Stimulated activated CD4-positive, alpha-beta T cell treated with anti-CD3 and anti-CD28 coated beads, TNF-alpha, amount 100 ng/mL, for 1 hour (primary cell): ENCODE data around the gene CARD18.
"Not testable (repeated sequence)": the region's sequence is repeated elsewhere in the genome, so short reads cannot be mapped to it uniquely, and the experiment has no call there.

Experiments
- DNase-seq, 3 donors: peaks; one replicate each; pipeline ENCODE4 v3.0.0-alpha.2; 2020; ENCODE audit warnings: low read depth in 3 of 3, low spot score in 1 of 3

Gene CARD18

DNA sequence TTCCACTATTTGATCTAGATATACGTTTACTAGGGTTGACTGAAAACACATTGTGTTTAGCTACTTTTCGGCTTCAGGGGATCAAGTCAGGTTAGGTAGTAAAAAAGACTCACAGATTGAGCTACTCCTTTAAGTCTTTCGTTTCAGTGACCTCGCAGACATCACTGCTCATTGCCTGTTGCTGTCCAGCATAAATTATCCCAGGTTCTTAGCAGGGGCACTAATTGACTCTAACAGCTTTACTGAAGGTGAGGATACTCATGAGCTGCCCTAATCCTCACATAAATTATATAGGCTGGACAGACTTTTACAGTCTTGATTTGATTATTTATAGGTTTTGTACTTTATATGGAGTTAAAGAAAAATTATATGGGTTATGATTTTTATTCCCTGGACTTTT, 3.7 kb downstream of the CARD18 start:
- no peak for DNase-seq

GRCh38 chr11:105132716-105133511, 6.7 kb downstream of the CARD18 start:
- DNase-seq = no peak

GRCh38 chr11:105130189-105130813, 9.3 kb downstream of the CARD18 start:
- DNase-seq = no peak

DNA sequence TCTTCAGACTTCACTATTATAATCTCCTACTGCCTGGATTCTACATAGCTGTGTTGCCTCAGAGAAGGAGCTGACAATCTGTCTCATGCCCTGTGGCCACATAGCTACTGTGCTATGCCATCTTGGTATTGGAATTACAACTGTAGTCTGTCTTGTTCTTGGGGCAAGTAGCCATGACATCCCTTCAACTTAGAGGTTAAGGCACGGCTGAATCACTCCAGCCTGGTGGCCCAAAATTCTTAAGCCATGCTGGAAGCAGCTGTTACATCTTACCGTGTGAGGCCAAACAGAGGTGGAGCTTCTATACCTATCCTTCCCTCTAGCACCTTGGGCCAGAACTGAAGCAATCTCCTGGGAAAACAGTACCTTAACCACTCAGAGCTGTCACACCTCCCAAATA, 14.8 kb downstream of the CARD18 start:
- DNase-seq = no peak

DNA sequence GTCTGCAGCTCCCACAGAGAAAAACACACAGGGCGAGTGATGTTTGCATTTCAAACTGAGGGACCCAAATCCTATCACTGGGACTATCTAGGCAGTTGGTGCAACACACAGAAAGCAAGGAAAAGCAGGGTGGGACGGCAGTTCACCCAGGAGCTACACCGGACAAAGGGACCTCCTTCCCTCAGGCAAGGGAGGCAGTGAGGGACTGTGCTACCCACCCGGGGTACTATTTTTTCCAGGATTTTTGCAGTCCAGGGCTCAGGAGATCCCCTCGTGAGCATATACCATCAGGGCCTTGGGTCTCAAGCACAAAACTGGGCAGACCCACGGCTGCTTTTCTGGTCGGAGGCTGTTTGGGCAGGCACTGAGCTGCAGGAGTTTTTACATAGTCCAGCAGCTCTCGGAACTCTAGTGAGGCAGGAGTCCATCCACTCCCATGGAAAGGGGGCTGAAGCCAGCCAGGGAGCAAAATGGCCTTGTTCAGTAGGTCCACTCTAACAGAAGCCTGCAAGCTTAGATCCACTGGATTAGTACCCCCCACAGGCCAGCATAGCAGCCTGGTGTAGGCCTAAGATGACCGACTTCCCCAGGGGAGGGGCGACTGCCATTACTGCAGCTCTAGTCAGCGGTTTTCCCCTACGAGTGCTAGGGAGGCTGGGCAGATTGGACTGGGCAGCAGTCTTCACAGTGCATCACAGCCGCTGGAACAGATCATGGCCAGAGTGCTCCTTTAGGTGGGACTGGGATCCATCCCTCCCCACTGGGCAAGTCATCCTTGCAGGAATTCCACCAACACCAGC, 28.2 kb downstream of the CARD18 start:
- no peak for DNase-seq

GRCh38 chr11:105110688-105111030, 28.9 kb downstream of the CARD18 start:
- DNase-seq = no peak

DNA sequence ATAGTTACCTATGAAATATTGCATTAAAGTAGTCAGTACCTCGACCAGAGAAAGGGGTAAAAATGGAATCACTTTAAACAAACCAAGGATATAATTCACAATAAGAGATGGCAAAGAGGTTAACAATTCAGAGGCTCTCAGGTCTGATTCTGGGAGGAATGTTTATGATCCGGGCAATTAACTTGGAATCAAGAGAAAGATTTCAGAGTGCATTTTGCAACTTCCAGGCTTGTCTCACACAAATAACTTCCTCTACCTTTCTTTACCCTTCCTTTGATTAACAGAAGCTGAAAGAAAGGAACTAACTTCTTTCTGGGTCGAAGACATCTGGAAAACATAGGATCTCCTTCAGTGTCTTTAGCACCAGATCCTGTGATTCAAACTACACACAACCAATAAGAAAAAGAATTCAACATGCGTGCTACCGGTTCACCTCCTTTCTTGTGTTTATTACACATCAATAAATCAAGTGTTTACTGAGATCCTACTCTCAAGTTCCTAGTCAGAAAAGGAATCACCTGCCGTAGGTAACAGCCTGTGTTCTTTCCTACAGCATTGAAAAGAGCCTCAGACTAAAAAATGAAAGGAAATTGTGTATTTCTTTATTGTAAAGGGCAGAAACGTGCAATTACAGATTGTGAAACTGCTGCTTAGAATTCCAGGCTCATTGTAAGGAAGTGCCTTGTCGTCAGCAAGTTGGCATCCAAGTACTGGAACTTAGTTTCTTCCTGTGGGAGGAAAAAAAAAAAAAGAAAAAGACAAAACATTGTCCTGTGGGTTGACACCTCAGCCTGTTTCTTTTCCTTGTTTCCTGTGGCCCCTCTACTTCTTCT, 29.5 kb downstream of the CARD18 start:
- DNase-seq = no peak

GRCh38 chr11:105109321-105109720, 30.2 kb downstream of the CARD18 start:
- no peak for DNase-seq

DNA sequence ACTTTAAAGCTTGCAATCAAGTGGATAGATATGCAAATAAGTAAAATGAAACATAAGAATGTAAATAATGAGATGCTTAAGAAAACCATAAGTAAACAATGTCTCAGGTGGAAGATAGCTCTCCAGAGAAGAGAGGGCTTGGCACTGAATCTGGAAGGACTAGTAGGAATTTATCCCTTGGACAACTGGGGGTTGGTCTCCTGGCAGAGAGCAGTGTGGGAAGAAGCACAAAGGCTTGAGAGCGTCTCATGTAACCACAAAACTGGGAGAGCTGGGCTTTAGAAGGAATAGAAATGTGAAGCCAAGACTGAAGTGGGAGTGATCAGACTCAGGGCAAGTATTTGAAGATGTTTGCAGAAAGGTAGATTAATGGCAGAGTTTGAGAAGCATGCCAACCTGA, 31.3 kb downstream of the CARD18 start:
- DNase-seq = no peak

- not testable (repeated sequence) for DNase-seq
Observed at GRCh38 chr11:105107226-105107825, 32.2 kb downstream of the CARD18 start.

- no peak for DNase-seq
Observed at GRCh38 chr11:105106140-105106539, 33.4 kb downstream of the CARD18 start.

GRCh38 chr11:105104292-105104691, 35.3 kb downstream of the CARD18 start:
- no peak for DNase-seq

DNA sequence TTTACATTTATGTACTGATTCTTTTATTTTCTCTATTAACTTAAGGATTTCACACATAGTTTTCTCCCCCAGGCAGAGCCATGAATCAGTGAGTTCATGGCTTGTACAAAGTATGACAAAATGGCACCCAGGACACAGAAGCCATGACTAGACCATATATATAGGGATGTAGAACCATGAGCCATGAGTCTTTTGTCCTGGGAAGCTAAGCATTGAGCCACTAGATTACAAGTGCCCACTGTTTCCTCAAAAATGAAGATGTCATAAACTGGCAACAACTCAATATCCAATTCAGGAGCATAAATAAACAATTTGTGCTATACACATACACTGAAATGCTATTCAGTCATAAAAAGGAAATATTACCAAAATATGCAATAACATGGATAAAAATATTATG, 36.2 kb downstream of the CARD18 start:
- DNase-seq = no peak

DNA sequence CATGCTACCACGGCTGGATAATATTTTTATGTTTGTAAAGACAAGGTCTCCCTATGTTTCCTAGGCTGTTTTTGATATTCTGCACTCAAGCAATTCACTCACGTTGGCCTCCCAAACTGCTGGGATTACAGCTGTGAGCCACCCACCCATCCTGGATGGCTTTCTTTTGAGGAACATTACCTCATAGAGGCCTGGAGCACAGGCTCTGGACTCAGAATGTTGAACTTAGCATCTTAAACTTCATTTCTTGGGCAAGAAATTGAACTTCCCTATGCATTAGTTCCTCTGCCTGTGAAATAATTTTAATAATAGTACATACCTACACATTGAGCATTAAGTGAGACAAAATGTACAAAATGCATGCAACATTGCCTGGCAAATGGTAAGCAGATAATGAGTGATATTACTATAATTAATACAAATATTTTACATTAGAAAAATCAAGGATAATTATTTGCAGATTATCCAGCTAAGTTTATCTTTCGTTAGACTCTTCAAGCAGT, 37.4 kb downstream of the CARD18 start:
- DNase-seq = not testable (repeated sequence)

GRCh38 chr11:105100981-105101630, 38.5 kb downstream of the CARD18 start:
- no peak for DNase-seq

DNA sequence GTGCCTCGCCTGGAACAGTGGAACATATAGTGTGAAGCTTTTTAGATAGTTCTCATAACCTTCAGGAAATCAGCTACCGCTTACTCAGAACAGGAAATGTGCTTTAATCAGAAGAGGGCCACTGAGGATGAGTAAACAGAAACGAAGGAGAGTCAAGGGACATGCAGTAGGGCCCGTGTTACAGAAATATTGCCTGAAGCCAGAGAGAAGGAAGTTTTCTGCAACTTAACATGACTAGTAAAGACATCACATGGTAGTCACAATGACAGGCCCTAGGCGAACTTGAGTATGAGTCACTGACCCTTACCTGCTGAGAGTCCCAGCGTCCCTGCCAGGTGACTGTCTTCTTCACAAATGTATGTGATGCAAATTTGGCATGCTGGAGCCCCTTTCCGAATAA, 39.4 kb downstream of the CARD18 start:
- DNase-seq = no peak

DNA sequence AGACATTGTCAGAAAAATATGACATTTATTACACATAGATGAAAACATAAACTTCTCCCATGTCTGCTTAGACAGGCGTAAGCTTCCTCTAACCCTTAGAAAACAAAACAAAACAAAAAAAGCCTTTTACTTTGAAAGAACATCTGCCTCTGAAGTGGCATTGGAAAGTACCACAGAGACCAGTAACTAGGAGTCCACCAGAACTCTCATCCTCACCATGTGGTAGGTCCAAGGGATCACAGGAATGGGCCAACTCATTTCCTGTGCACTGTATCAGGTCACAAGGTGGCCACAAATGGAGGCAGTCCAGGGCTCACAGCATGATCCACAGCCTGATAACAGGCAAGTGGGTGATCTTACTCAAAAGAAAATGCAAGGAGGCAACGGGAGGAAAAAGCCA, 40.0 kb downstream of the CARD18 start:
- DNase-seq = not testable (repeated sequence)

DNA sequence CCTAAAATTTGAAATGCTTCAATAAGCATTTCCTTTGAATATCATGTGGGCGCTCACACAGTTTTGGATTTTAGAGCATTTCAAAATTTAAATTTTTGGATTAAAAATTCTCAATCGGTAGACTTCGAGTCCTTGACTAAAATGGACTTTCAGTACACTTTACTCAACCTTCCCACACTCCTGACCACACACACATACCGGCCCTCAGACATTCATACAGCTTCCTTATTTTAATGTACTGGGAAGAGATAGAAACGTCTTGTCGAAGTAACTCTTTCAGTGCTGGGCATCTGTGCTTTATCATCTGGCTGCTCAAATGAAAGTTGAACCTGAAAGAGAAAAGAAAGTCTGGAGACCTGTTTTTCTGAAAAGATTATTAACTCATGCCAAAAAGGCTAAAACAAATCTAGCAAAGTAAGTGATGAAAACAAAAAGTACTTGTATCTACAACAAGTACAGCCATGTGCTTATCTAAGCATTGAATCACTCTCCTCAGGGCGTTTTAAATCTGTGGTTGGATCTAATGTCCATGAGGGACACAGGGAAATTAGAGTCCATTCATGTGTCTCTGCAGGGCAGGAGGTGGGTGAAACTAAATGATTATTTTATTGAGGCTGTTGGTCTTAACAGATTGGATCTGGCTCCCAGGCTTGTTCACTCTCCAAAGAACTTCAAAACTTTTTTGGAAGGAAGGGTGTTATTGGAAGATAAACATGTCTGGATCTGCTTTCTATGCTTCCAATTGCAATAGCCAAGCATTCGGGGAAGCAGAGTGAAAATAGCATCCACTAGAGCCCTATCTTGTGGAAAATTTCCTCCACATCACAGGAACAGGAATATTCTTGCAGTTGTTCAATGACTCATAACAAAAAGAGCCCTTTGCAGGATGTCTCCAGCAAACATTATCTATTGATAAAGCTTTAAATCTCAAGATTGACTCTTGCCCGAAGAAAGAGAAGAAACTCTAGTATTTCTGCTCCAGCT, 47.0 kb downstream of the CARD18 start:
- DNase-seq = no peak
